Thyroid gland (tissue), 4 donors: ENCODE measurements around the gene SLC66A1. TPM values are rescaled to one million over a fixed set of nuclear protein-coding genes. Genes with fewer than 3 reads are reported as not detected.

Experiments
- DNase-seq, 2 donors: peaks; one replicate each; pipeline ENCODE4 v3.0.0-alpha.2; 2019
- H3K27ac ChIP-seq, 3 donors: fragments of 200-600 bp; sonication (generic); 1 replicate in 2 of 3; 2 replicates in 1 of 3; pipeline ENCODE4 v1.5.1; 2016 to 2019; ENCODE audit warnings: mild to moderate bottlenecking in 1 of 3, moderate library complexity in 1 of 3
- H3K27me3 ChIP-seq: fragments of 200-600 bp; sonication (generic); one replicate; pipeline ENCODE4 v1.5.1; 2019
- H3K36me3 ChIP-seq, 2 donors: fragments of 200-600 bp; sonication (generic); one replicate each; pipeline ENCODE4 v1.5.1; 2016 to 2019
- H3K4me1 ChIP-seq, 2 donors: fragments of 200-600 bp; sonication (generic); one replicate each; pipeline ENCODE4 v1.5.1; 2017 to 2019
- H3K4me3 ChIP-seq, 3 donors: fragments of 200-600 bp; sonication (generic); replicated peaks in 1 of 3; 1 replicate in 2 of 3; 2 replicates in 1 of 3; pipeline ENCODE4 v1.5.1; 2016; ENCODE audit warnings: mild to moderate bottlenecking in 1 of 3
- H3K9me3 ChIP-seq: fragments of 200-600 bp; sonication (generic); one replicate; pipeline ENCODE4 v1.5.1; 2017
- CTCF ChIP-seq, 6 experiments: fragments of 200-600 bp in 3 of 6; fragments of 450-650 bp in 3 of 6; sonication (generic) in 3 of 6; IDR thresholded peaks; one replicate each; pipeline ENCODE4 v1.5.1; 2016 to 2019; ENCODE audit warnings: antibody characterized with exemption in 6 of 6, mild to moderate bottlenecking in 2 of 6, inconsistent platforms in 1 of 6, moderate library complexity in 1 of 6
- POLR2A ChIP-seq, 2 donors: fragments of 450-650 bp; IDR thresholded peaks; one replicate each; pipeline ENCODE4 v1.6.1; 2017; ENCODE audit warnings: antibody characterized with exemption in 2 of 2, mild to moderate bottlenecking in 2 of 2, moderate library complexity in 1 of 2
- WGBS, 2 donors: methylation state at CpG; one replicate each; pipeline ENCODE4 v1.1.5; 2017; 5-methylcytosine and 5-hydroxymethylcytosine counted together
- intact Hi-C: fragments of 100-400 bp; cut with DNase I; formaldehyde crosslinking; loops from one replicate; pipeline ENCODE4 v1.15.1; 2023
- total RNA-seq, 4 donors: library from RNA; depleted of rRNA; stranded (reverse); fragments of >200 nt; gene quantifications; one replicate each; pipeline ENCODE4 v1.2.3, GENCODE V29; 2016

The SLC66A1 gene
- total RNA-seq, 4 donors from 2014 or later, result 17.6 to 24.6 (median 17.8) TPM

- no peaks in the 10 kb centered on the region for H3K9me3 ChIP-seq
- H3K27me3 ChIP-seq, result no peaks in the 10 kb centered on the region
- WGBS, 2 donors, result 96 to 99% methylated on average over 3 of the region's 3 CpGs
- no peak for TF ChIP-seq POLR2A (IDR thresholded peaks at IDR 0.05)
- TF ChIP-seq CTCF (IDR thresholded peaks at IDR 0.05), result no peak
- intact Hi-C loops, result no loop called here
- no peak for DNase-seq
- no peaks in the 10 kb centered on the region for H3K4me1 ChIP-seq
- no peak overlapping the region for H3K4me3 ChIP-seq
- H3K27ac ChIP-seq, result no peak overlapping the region
- peaks cover 12 to 19% of the 10 kb centered on the region in 2 donors for H3K36me3 ChIP-seq
Measured at GRCh38 chr1:19321071-19321470, 8.9 kb downstream of the SLC66A1 start.

GRCh38 chr1:19322481-19322880, 10.4 kb downstream of the SLC66A1 start:
- Histone ChIP-seq H3K4me3 (no peak overlapping the region), H3K27ac (no peak overlapping the region), H3K4me1 (no peaks in the 10 kb centered on the region), H3K9me3 (no peaks in the 10 kb centered on the region), H3K27me3 (no peaks in the 10 kb centered on the region), H3K36me3 (peaks cover 19 to 31% of the 10 kb centered on the region in 2 donors)
- no peak for TF ChIP-seq CTCF (IDR thresholded peaks at IDR 0.05)
- TF ChIP-seq POLR2A (IDR thresholded peaks at IDR 0.05), result no peak
- no peak for DNase-seq
- WGBS, 2 donors, result 67 to 87% methylated on average over 10 of the region's 10 CpGs
- intact Hi-C loops, result no loop called here

GRCh38 chr1:19323987-19324664, 12.0 kb downstream of the SLC66A1 start:
- intact Hi-C loops, result no loop called here
- Histone ChIP-seq H3K27me3 (no peaks in the 10 kb centered on the region), H3K36me3 (peaks cover 24 to 30% of the 10 kb centered on the region in 2 donors), H3K27ac (no peak overlapping the region), H3K4me1 (no peaks in the 10 kb centered on the region), H3K9me3 (no peaks in the 10 kb centered on the region), H3K4me3 (no peak overlapping the region)
- no peak for TF ChIP-seq POLR2A (IDR thresholded peaks at IDR 0.05)
- no peak for TF ChIP-seq CTCF (IDR thresholded peaks at IDR 0.05)
- WGBS, 2 donors, result 89 to 92% methylated on average over 19 to 22 of the region's 23 CpGs
- no peak for DNase-seq

- DNase-seq, result no peak
- 100% methylated on average over 3 to 5 of the region's 9 CpGs for WGBS, 2 donors
- TF ChIP-seq CTCF (IDR thresholded peaks at IDR 0.05) (no peak), POLR2A (IDR thresholded peaks at IDR 0.05) (no peak)
- intact Hi-C loops, result no loop called here
- no peaks in the 10 kb centered on the region for H3K27me3 ChIP-seq
- H3K9me3 ChIP-seq, result no peaks in the 10 kb centered on the region
- no peak overlapping the region for H3K27ac ChIP-seq
- H3K36me3 ChIP-seq, result peaks cover 24 to 33% of the 10 kb centered on the region in 2 donors
- H3K4me3 ChIP-seq, result no peak overlapping the region
- no peaks in the 10 kb centered on the region for H3K4me1 ChIP-seq
Measured at GRCh38 chr1:19324665-19324990, 12.5 kb downstream of the SLC66A1 start.

- 90 to 93% methylated on average over 10 to 18 of the region's 19 CpGs for WGBS, 2 donors
- Histone ChIP-seq H3K36me3 (peaks cover 24 to 33% of the 10 kb centered on the region in 2 donors), H3K4me1 (no peaks in the 10 kb centered on the region), H3K4me3 (no peak overlapping the region), H3K27ac (no peak overlapping the region), H3K27me3 (no peaks in the 10 kb centered on the region), H3K9me3 (no peaks in the 10 kb centered on the region)
- intact Hi-C loops, result no loop called here
- no peak for DNase-seq
- TF ChIP-seq CTCF (IDR thresholded peaks at IDR 0.05) (no peak), POLR2A (IDR thresholded peaks at IDR 0.05) (no peak)
Measured at GRCh38 chr1:19325368-19325957, 13.3 kb downstream of the SLC66A1 start.
